HepG2 (cell line): ENCODE measurements around the gene EXOC5. TPM values are rescaled to one million over a fixed set of nuclear protein-coding genes. Genes with fewer than 3 reads are reported as not detected.

ENCODE experiments used
- ATF7-NPFF ChIP-seq: sonication (generic); formaldehyde crosslinking; IDR thresholded peaks from 2 replicates; pipeline ENCODE4 v1.8.1; 2023; ENCODE audit warnings: mild to moderate bottlenecking, low read depth, missing genetic modification reagents, moderate library complexity
- CREB1 ChIP-seq, 2 experiments: fragments of 450-650 bp in 1 of 2; IDR thresholded peaks; 2 replicates each; pipeline ENCODE4 v1.6.1; 2016 to 2017; ENCODE audit warnings: control low read depth in 1 of 2, mild to moderate bottlenecking in 1 of 2, missing compliant biosample characterization in 1 of 2, missing genetic modification characterization in 1 of 2
- ETV6 ChIP-seq: sonication (generic); formaldehyde crosslinking; conservative IDR thresholded peaks from 2 replicates; pipeline ENCODE4 v1.4.0; 2020; ENCODE audit warnings: missing genetic modification reagents
- GATAD1 ChIP-seq: IDR thresholded peaks from 2 replicates; pipeline ENCODE4 v1.6.1; 2016; ENCODE audit warnings: missing genetic modification reagents, missing compliant biosample characterization
- HDAC1 ChIP-seq: sonication (generic); formaldehyde crosslinking; IDR thresholded peaks from 2 replicates; pipeline ENCODE4 v1.5.1; 2020; ENCODE audit warnings: mild to moderate bottlenecking, missing genetic modification reagents
- ISL2 ChIP-seq: sonication (generic); formaldehyde crosslinking; IDR thresholded peaks from 2 replicates; pipeline ENCODE4 v1.5.0; 2020; ENCODE audit warnings: missing genetic modification reagents
- KLF11 ChIP-seq: IDR thresholded peaks from 2 replicates; pipeline ENCODE4 v1.6.1; 2016; ENCODE audit warnings: missing compliant biosample characterization
- NFYC ChIP-seq: IDR thresholded peaks from 2 replicates; pipeline ENCODE4 v1.6.1; 2016; ENCODE audit warnings: missing genetic modification reagents, missing compliant biosample characterization
- NKX3-1 ChIP-seq: sonication (generic); formaldehyde crosslinking; IDR thresholded peaks from 2 replicates; pipeline ENCODE4 v1.5.0; 2020; ENCODE audit warnings: missing genetic modification reagents
- SNAPC2 ChIP-seq: sonication (generic); formaldehyde crosslinking; IDR thresholded peaks from 2 replicates; pipeline ENCODE4 v1.8.1; 2022; ENCODE audit warnings: mild to moderate bottlenecking, missing genetic modification reagents
- SP2 ChIP-seq: sonication (generic); formaldehyde crosslinking; IDR thresholded peaks from 2 replicates; pipeline ENCODE4 v1.5.1; 2020; ENCODE audit warnings: mild to moderate bottlenecking, missing genetic modification reagents
- UBTF ChIP-seq: sonication (generic); formaldehyde crosslinking; IDR thresholded peaks from 2 replicates; pipeline ENCODE4 v1.4.0; 2020; ENCODE audit warnings: mild to moderate bottlenecking, missing genetic modification reagents
- YY1 ChIP-seq: IDR thresholded peaks from 2 replicates; pipeline ENCODE4 v1.6.1; 2011; ENCODE audit warnings: low read length, low read depth, moderate library complexity, mild to moderate bottlenecking; ENCODE audit not compliant: insufficient read depth, insufficient replicate concordance
- ZC3H4 ChIP-seq: sonication (generic); formaldehyde crosslinking; IDR thresholded peaks from 2 replicates; pipeline ENCODE4 v1.4.0; 2020; ENCODE audit warnings: missing genetic modification reagents, borderline replicate concordance
- ZMYM2 ChIP-seq: sonication (generic); formaldehyde crosslinking; IDR thresholded peaks from 2 replicates; pipeline ENCODE4 v1.8.0; 2022; ENCODE audit warnings: mild to moderate bottlenecking, missing genetic modification reagents
- ZNF10 ChIP-seq: sonication (generic); formaldehyde crosslinking; IDR thresholded peaks from 2 replicates; pipeline ENCODE4 v1.4.0; 2020; ENCODE audit warnings: mild to moderate bottlenecking, low read depth, missing genetic modification reagents, borderline replicate concordance
- ZNF232 ChIP-seq: sonication (generic); formaldehyde crosslinking; IDR thresholded peaks from 2 replicates; pipeline ENCODE4 v1.4.0; 2020; ENCODE audit warnings: missing genetic modification reagents, borderline replicate concordance
- ZNF24 ChIP-seq: fragments of 450-650 bp; IDR thresholded peaks from 2 replicates; pipeline ENCODE4 v1.6.1; 2017; ENCODE audit warnings: antibody characterized with exemption, mild to moderate bottlenecking
- ZNF549 ChIP-seq: sonication (generic); formaldehyde crosslinking; IDR thresholded peaks from 2 replicates; pipeline ENCODE4 v1.5.0; 2020; ENCODE audit warnings: missing genetic modification reagents
- ZNF552 ChIP-seq: sonication (generic); formaldehyde crosslinking; IDR thresholded peaks from 2 replicates; pipeline ENCODE4 v1.9.0; 2022; ENCODE audit warnings: missing genetic modification reagents, mild to moderate bottlenecking, borderline replicate concordance
- ZNF562 ChIP-seq: sonication (generic); formaldehyde crosslinking; IDR thresholded peaks from 2 replicates; pipeline ENCODE4 v1.8.0; 2022; ENCODE audit warnings: missing genetic modification reagents, borderline replicate concordance
- ZNF564 ChIP-seq: sonication (generic); formaldehyde crosslinking; IDR thresholded peaks from 2 replicates; pipeline ENCODE4 v1.8.1; 2023; ENCODE audit warnings: mild to moderate bottlenecking, missing genetic modification reagents
- ZNF567 ChIP-seq: sonication (generic); formaldehyde crosslinking; IDR thresholded peaks from 2 replicates; pipeline ENCODE4 v1.8.1; 2023; ENCODE audit warnings: mild to moderate bottlenecking, missing genetic modification reagents, borderline replicate concordance
- ZNF572 ChIP-seq: sonication (generic); formaldehyde crosslinking; IDR thresholded peaks from 2 replicates; pipeline ENCODE4 v1.5.1; 2020; ENCODE audit warnings: mild to moderate bottlenecking, missing genetic modification reagents
- ZNF891 ChIP-seq: sonication (generic); formaldehyde crosslinking; IDR thresholded peaks from 2 replicates; pipeline ENCODE4 v1.5.0; 2020; ENCODE audit warnings: mild to moderate bottlenecking, missing genetic modification reagents
- polyA plus RNA-seq, 8 experiments: library from polyadenylated mRNA; depleted of rRNA in 3 of 8; stranded (reverse) in 7 of 8; unstranded in 1 of 8; fragments of >200 nt; fragmentation: Illumina TruSeq in 4 of 8; extraction: Trizol in 4 of 8; gene quantifications; 2 replicates each; pipeline versions ENCODE4 v1.2.1 to v1.2.3, GENCODE V29; 2011 to 2016; ENCODE audit warnings: low read depth in 4 of 8, missing spikeins in 1 of 8, mixed read lengths in 1 of 8; ENCODE audit not compliant: insufficient read depth in 1 of 8
- total RNA-seq, 5 experiments: library from RNA; depleted of rRNA; stranded (reverse); fragments of >200 nt; fragmentation: Illumina TruSeq; extraction: Trizol; gene quantifications; 2 replicates each; pipeline ENCODE4 v1.2.3, GENCODE V29; 2016; ENCODE audit warnings: low read depth in 1 of 5
- TF ChIP-seq, protein P1 (sequence below), 2 experiments: sonication (generic) in 1 of 2; formaldehyde crosslinking in 1 of 2; IDR thresholded peaks; 2 replicates each; pipeline versions ENCODE4 v1.4.0 to v1.6.1; 2018 to 2020; ENCODE audit warnings: missing genetic modification reagents in 2 of 2, borderline replicate concordance in 1 of 2, low read depth in 1 of 2, mild to moderate bottlenecking in 1 of 2, missing biosample characterization in 1 of 2

EXOC5 gene
- total and polyA plus RNA-seq, 2 of the 13 experiments (the other 11 are each of a cell fraction or from before 2014, with no cell fraction given), result 15.1 to 43.8 TPM

DNA sequence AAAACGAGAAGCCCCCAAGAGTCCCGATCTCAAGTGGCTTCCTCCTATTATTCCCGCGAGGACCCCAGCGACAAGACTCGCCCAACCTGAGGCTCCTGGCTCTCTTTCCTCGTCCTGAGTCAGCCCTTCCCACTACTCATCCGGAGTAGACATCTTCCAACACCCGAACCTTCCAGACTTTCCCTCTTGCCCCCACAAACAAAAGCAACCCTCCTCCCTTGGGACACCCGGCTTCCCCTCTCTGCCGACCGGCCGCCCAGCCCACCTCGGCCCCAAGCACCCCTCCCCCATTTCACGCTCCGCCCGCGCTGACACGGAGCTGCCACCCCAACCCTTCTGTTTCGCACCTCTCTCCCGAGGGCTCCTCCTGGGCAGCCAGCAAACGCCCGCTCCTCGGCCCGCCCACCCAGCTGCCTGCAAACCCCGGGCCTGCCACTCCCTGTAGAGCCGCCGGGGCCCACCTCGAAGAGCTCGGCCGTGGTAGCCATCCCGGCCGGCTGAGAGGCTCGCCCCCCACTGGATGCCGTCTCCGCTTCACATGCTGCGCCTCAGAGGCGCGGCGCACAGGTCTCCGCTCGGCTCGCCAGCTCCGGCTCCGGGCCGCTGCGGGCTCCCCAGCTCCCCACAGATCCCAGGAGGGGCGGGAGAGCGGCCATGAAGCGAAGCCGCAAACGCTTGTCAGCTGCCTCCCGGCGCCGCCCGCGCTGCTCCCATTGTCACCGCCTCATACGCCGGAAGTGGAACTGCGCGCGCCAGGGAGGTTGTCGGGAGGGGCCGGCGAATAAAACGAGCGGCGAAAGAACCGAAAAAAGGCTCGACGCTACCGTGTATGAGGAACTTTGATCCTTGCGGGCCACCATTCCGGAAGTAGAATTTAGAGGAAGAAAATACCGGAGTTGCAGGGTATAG, at the start of gene EXOC5, which contains the start of gene AP5M1 (continued):
- TF ChIP-seq, protein P1, sequence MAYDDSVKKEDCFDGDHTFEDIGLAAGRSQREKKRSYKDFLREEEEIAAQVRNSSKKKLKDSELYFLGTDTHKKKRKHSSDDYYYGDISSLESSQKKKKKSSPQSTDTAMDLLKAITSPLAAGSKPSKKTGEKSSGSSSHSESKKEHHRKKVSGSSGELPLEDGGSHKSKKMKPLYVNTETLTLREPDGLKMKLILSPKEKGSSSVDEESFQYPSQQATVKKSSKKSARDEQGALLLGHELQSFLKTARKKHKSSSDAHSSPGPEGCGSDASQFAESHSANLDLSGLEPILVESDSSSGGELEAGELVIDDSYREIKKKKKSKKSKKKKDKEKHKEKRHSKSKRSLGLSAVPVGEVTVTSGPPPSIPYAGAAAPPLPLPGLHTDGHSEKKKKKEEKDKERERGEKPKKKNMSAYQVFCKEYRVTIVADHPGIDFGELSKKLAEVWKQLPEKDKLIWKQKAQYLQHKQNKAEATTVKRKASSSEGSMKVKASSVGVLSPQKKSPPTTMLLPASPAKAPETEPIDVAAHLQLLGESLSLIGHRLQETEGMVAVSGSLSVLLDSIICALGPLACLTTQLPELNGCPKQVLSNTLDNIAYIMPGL (CRISPR knock-in tag; IDR thresholded peaks at IDR 0.05; ENCODE audit: borderline replicate concordance in 1 of 2, low read depth in 1 of 2), result peak in 1 of 2 experiments; percentile 92; a peak in 3 of 4 replicates
- no peak for TF ChIP-seq KLF11
- no peak for TF ChIP-seq ZMYM2 (CRISPR knock-in tag)
- TF ChIP-seq ZNF10, result no peak
- 0 out of 2 replicates have a peak, but pooled peaks have one; percentile 30 for TF ChIP-seq CREB1 (IDR thresholded peaks at IDR 0.05)
- peak; percentile 57 for TF ChIP-seq CREB1 (CRISPR knock-in tag; IDR thresholded peaks at IDR 0.05)
- no peak for TF ChIP-seq SNAPC2 (CRISPR knock-in tag)
- no peak for TF ChIP-seq ZNF552
- TF ChIP-seq NFYC (CRISPR knock-in tag), result 0 out of 2 replicates have a peak, but pooled peaks have one; percentile 27
- no peak for TF ChIP-seq ZC3H4
- TF ChIP-seq GATAD1 (CRISPR knock-in tag), result peak; percentile 89
- no peak for TF ChIP-seq ISL2 (CRISPR knock-in tag)
- TF ChIP-seq ZNF232, result 0 out of 2 replicates have a peak, but pooled peaks have one; percentile 7
- TF ChIP-seq NKX3-1 (CRISPR knock-in tag), result no peak
- 0 out of 2 replicates have a peak, but pooled peaks have one; percentile 61 for TF ChIP-seq ETV6 (CRISPR knock-in tag)
- TF ChIP-seq SP2 (CRISPR knock-in tag), result no peak; the same call in 1 of the 2 replicates
- TF ChIP-seq YY1, result peak; percentile 88
- 0 out of 2 replicates have a peak, but pooled peaks have one; percentile 12 for TF ChIP-seq ZNF24
- TF ChIP-seq ZNF564, result peak; percentile 67; the same call in 1 of the 2 replicates
- no peak for TF ChIP-seq ZNF572 (CRISPR knock-in tag)
- TF ChIP-seq ZNF567, result no peak
- TF ChIP-seq ZNF562 (CRISPR knock-in tag), result peak; percentile 70; the same call in 1 of the 2 replicates
- peak; percentile 93 for TF ChIP-seq HDAC1
- TF ChIP-seq ZNF549 (CRISPR knock-in tag), result no peak
- peak; percentile 96 for TF ChIP-seq UBTF (CRISPR knock-in tag)
- 0 out of 2 replicates have a peak, but pooled peaks have one; percentile 33 for TF ChIP-seq ATF7-NPFF (CRISPR knock-in tag)
- TF ChIP-seq ZNF891 (CRISPR knock-in tag), result peak; percentile 50; the same call in 1 of the 2 replicates
